ENCODE results near the gene SEC22A. TPM values are rescaled to one million over a fixed set of nuclear protein-coding genes. Genes with fewer than 3 reads are reported as not detected.

SEC22A gene
- total RNA-seq, 3 donors from 2014 or later = 28.5 to 45.2 (median 33.1) TPM

DNA sequence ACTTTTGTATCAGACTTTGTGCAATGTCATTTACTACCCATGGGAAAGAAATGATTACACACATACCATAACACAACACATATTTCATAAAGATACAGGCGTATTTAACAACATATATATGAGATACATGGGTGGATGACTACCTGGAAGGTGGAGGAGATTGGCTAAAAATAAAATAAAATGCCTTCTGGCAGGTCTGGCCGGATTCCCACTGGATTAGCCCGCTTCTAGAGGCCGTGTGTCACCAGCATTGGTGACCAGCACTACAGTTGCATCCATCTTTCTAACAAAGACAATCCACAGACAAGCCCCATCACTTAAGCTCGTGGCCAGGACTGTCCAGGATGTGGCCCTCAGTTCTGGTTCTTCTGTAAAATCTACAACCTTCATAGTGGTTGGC is 21.0 kb upstream of the SEC22A start:
- no peak overlapping the region for H3K4me3 ChIP-seq
- no peaks in the 10 kb centered on the region for H3K4me1 ChIP-seq
- no peaks in the 10 kb centered on the region for H3K27me3 ChIP-seq
- peaks cover 0 to 4% of the 10 kb centered on the region in 2 donors for H3K9me3 ChIP-seq
- no peak for TF ChIP-seq CTCF (IDR thresholded peaks at IDR 0.05)
- no peak for TF ChIP-seq POLR2A (IDR thresholded peaks at IDR 0.05)
- no peak for TF ChIP-seq POLR2AphosphoS5 (IDR thresholded peaks at IDR 0.05)
- no peaks in the 10 kb centered on the region for H3K36me3 ChIP-seq
- no peak for DNase-seq (ENCODE audit: low spot score in 2 of 2)
- H3K27ac ChIP-seq = no peak overlapping the region
- intact Hi-C loops (cut with DNase I; ENCODE audit: low total_unique reads) = no loop called here

- H3K4me1 ChIP-seq = no peaks in the 10 kb centered on the region
- H3K4me3 ChIP-seq = no peak overlapping the region
- no peaks in the 10 kb centered on the region for H3K27me3 ChIP-seq
- intact Hi-C loops (cut with DNase I; ENCODE audit: low total_unique reads) = no loop called here
- TF ChIP-seq CTCF (IDR thresholded peaks at IDR 0.05) (no peak), POLR2A (IDR thresholded peaks at IDR 0.05) (no peak), POLR2AphosphoS5 (IDR thresholded peaks at IDR 0.05) (no peak)
- H3K27ac ChIP-seq = no peak overlapping the region
- no peaks in the 10 kb centered on the region for H3K36me3 ChIP-seq
- H3K9me3 ChIP-seq = peaks cover 0 to 4% of the 10 kb centered on the region in 2 donors
- no peak for DNase-seq (ENCODE audit: low spot score in 2 of 2)
Observed at GRCh38 chr3:123186695-123187094, 15.0 kb upstream of the SEC22A start.

DNA sequence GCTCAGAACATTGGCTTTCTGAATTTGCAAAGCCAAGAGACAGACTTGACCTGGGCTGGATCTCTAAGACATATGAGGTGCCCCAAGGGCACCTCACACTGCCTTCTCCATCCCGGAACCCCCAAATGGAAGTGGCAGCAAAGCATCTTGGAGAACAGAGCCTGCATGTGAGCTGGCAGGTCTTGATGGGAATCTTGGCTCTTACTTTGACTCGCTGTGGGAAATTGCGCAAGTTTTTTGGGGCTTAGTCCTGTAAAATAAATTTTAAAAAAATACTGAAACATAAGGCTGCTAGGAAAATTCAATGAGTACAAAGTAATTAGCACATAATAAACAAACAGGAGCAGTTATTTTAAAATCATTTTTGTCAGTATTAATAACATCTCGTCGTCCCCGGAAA is 13.7 kb upstream of the SEC22A start:
- Histone ChIP-seq H3K4me3 (no peak overlapping the region), H3K36me3 (no peaks in the 10 kb centered on the region), H3K27me3 (no peaks in the 10 kb centered on the region), H3K4me1 (no peaks in the 10 kb centered on the region), H3K9me3 (no peaks in the 10 kb centered on the region), H3K27ac (no peak overlapping the region)
- intact Hi-C loops (cut with DNase I; ENCODE audit: low total_unique reads) = no loop called here
- DNase-seq (ENCODE audit: low spot score in 2 of 2) = no peak
- TF ChIP-seq POLR2AphosphoS5 (IDR thresholded peaks at IDR 0.05) (no peak), CTCF (IDR thresholded peaks at IDR 0.05) (no peak), POLR2A (IDR thresholded peaks at IDR 0.05) (no peak)

GRCh38 chr3:123193448-123194101 is 8.2 kb upstream of the SEC22A start:
- no peaks in the 10 kb centered on the region for H3K4me1 ChIP-seq
- TF ChIP-seq CTCF (IDR thresholded peaks at IDR 0.05) (no peak), POLR2A (IDR thresholded peaks at IDR 0.05) (no peak), POLR2AphosphoS5 (IDR thresholded peaks at IDR 0.05) (no peak)
- H3K27ac ChIP-seq = no peak overlapping the region
- H3K4me3 ChIP-seq = no peak overlapping the region
- no peak for DNase-seq (ENCODE audit: low spot score in 2 of 2)
- no peaks in the 10 kb centered on the region for H3K9me3 ChIP-seq
- no peaks in the 10 kb centered on the region for H3K36me3 ChIP-seq
- H3K27me3 ChIP-seq = no peaks in the 10 kb centered on the region
- intact Hi-C loops (cut with DNase I; ENCODE audit: low total_unique reads) = no loop called here

GRCh38 chr3:123194552-123194951 is 7.2 kb upstream of the SEC22A start:
- H3K9me3 ChIP-seq = no peaks in the 10 kb centered on the region
- no peaks in the 10 kb centered on the region for H3K27me3 ChIP-seq
- no peak for DNase-seq (ENCODE audit: low spot score in 2 of 2)
- no peaks in the 10 kb centered on the region for H3K4me1 ChIP-seq
- TF ChIP-seq CTCF (IDR thresholded peaks at IDR 0.05) = no peak
- no peak for TF ChIP-seq POLR2AphosphoS5 (IDR thresholded peaks at IDR 0.05)
- TF ChIP-seq POLR2A (IDR thresholded peaks at IDR 0.05) = no peak
- no peak overlapping the region for H3K27ac ChIP-seq
- H3K36me3 ChIP-seq = no peaks in the 10 kb centered on the region
- intact Hi-C loops (cut with DNase I; ENCODE audit: low total_unique reads) = no loop called here
- no peak overlapping the region for H3K4me3 ChIP-seq
